GM12801 (cell line): ENCODE data around the gene ABCB8.

Source experiments
- TF ChIP-seq, protein P1 (sequence below): IDR thresholded peaks from one replicate; pipeline ENCODE4 v1.5.1; 2011; ENCODE audit warnings: control low read depth; ENCODE audit not compliant: insufficient read length; ENCODE audit errors: extremely low read depth

The ABCB8 gene

DNA sequence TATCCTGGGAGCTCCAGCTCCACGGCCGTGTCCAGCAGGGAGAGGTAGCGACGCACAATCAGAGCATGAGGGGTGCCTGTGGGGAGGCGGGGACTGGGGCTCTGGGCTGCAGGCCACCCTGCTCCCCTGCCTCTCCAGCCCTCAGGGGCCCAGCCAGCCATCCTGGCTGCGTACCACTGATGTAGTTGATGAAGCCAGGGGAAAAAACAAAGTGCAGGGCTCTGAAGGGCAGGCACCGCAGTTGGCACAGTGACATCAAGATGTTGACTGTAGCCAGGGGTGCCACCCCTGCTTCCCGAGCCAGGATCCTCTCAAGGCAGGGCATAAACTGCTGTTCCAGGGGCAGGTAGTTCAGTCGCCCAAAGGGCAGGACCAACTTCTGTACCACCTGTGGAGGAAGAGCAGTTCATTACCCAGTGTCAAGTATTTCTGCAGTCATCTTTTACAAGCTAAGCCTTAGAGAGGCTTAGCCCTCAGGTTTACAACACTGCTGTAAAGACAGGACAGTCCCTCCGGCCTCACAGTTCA is 49.5 kb downstream of the ABCB8 start:
- TF ChIP-seq, protein P1, sequence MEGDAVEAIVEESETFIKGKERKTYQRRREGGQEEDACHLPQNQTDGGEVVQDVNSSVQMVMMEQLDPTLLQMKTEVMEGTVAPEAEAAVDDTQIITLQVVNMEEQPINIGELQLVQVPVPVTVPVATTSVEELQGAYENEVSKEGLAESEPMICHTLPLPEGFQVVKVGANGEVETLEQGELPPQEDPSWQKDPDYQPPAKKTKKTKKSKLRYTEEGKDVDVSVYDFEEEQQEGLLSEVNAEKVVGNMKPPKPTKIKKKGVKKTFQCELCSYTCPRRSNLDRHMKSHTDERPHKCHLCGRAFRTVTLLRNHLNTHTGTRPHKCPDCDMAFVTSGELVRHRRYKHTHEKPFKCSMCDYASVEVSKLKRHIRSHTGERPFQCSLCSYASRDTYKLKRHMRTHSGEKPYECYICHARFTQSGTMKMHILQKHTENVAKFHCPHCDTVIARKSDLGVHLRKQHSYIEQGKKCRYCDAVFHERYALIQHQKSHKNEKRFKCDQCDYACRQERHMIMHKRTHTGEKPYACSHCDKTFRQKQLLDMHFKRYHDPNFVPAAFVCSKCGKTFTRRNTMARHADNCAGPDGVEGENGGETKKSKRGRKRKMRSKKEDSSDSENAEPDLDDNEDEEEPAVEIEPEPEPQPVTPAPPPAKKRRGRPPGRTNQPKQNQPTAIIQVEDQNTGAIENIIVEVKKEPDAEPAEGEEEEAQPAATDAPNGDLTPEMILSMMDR: no peak

DNA sequence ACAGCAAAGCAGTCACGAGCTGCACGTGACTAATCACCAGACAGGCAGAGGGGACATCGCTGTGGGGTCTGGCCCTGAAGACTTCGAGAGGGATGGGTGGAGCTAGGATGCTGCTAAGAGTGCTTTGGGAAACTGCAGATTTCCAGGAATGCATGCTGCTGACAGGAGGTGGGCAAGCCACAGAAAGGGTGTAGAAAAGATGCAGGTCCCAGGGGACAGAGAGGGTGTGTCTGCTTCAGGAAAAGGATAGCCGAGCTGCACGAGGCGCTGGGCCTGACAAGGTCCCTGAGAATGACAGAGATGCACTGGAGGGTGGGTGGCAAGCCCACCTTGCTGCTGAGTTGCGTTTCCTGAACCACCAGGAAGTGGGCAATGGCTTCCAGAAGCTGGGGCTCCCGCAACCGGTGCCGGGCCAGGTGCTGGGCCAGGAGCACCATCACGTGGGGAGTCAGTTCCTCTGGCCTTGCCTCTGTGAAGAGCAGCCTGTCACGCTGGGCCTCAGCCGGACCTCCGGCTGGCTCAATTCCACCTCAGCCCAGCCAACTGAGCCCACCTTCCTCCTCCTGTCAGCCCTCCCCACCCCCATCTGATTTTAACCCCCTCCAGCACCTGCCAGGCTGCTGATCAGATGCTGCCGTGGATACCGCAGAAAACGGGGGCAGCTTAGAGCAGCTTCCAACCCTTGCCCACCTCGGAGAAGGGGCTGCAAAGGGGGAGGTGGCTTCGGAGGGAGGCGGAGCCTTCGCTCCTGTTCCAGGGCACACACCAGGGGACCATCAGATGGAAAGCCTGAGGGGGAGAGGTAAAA is 50.2 kb downstream of the ABCB8 start:
- TF ChIP-seq, protein P1: no peak

DNA sequence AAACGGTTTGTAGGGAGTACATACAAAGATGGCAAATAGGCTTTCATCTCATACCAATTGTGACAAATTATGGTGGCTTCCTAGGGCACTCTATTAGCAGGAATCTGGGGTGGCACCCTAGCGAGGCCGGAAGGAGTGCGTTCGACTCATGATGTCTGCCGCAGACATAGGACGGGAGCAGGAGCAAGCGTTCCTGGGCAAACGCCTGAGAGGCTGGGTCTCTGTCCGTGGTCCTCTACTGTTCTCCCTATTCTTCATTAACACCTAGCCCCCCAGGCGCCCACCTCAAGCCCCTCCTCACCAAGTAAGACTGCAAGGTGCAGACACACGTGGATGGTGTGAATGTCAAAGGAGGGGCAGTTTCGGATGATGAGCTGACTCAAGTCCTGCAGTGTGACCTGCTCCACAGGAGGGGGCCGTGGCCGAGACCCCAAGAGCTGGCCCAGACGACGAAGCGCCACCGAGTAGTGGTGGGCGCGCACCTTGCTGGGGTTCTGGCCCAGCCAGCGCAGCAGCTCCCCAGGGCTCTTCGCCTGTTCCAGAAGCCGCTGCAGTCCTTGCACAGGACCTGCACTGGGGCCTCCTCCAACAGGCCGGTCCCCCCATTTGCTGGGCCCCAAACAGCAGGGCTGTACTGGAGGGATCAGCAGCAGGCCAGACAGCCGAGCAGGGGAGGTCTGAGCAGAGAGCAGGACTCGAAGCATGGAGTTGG is 51.1 kb downstream of the ABCB8 start:
- TF ChIP-seq, protein P1: no peak

DNA sequence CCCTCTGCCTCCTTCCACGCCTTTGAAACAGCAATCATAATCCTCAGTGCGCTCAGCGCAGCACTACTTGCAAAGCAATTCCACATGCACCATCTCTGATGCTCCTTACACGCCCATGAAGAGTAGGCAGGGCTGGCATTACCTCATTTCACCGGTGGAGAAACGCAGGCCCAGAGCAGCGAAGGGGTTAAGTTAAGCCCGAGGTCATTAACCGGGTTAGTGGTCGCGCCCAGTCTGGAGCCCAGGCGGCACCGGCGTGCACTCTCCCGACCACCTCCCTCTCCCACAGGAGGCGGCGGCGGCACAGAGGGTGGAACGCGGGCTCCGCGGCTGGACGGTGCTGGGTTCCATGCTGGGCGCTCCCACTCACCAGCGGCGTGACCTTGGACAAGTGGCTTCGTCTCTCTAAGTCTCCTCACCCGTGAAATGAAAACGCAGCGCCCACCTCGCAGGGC is 51.8 kb downstream of the ABCB8 start:
- TF ChIP-seq, protein P1: no peak

DNA sequence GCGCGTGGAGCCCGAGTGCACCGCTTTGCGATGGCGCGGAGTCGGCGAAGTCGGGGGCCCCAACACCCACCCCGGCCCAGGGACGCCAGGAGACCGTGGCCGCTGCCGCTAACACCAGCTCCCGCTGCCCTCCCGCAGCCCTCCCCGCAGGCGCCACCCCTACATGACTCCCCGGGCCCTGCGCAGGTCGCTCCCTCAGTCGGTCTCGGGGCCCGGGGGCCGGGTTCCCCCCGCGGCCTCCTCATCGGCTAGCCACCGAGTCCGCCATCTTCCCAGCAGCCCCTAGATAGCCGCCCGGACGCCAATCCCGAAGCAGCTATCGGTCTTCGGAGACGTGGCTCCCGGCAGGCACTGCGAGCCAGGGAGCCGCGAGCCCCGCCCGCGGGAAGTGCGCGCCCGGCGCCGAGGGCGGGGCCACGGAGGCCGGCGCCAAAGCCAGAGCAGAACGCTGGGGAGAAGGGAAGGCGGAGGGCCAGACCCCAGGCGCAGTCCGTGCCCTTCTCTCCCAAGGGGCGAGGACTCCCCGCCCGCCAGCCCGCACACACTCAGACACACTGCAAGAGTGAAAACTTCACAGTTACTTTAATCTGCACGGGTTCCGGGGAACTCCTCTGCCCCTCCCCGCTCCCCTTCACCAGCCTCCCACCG is 52.4 kb downstream of the ABCB8 start, which contains the start of gene FASTK:
Gene FASTK, minus strand, starts transcription at position 288 of the 648 bp plus-strand sequence. Its CDS starts 43 bp downstream, at position 245.
- TF ChIP-seq, protein P1: no peak

DNA sequence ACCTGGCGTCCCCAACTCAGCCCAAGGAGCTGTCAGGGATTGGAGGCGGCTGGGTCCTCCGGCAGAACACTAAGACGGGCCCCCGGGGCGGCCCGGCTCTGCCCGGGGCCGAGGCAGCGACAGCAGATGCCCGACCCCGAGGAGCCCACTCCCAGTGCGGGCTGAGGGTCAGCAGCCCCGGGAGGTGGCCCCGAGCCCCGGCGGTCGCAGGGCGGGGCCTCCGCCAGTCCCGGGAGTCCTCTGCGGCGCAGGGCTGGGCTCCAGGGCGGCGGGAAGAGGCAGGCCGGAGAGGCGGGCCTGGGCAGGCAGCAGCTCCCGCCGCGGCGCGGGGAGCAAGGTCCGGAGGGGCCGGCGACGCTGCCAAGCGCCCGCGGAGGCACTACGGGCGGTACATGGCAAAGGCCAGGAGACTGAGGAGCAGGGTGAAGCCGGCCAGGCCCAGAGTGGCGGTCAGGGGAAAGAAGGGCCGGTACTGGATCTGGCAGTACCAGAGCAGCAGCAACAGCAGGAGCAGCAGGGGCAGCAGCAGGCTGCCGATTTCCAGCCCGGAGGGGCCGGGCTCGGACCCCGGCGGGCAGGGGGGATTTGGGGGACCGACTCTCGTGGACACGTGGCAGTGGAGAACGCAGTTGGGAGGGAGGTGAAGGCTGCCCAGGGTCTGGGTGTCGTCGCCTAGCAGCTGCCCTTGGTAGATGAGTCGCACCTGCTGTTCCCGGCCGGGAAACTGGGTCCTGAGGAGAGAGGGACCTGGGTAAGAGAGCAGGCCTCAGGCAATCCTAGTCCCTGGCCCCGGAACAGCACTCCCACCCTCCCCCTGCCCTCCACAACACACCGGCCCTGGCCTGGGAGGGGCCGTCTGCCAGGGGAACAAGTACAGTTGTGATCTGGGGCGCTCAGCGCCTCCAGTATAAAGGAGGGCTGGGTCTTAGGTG is 53.2 kb downstream of the ABCB8 start:
- TF ChIP-seq, protein P1: no peak
